ENCODE results near the gene RBM47.

DNA sequence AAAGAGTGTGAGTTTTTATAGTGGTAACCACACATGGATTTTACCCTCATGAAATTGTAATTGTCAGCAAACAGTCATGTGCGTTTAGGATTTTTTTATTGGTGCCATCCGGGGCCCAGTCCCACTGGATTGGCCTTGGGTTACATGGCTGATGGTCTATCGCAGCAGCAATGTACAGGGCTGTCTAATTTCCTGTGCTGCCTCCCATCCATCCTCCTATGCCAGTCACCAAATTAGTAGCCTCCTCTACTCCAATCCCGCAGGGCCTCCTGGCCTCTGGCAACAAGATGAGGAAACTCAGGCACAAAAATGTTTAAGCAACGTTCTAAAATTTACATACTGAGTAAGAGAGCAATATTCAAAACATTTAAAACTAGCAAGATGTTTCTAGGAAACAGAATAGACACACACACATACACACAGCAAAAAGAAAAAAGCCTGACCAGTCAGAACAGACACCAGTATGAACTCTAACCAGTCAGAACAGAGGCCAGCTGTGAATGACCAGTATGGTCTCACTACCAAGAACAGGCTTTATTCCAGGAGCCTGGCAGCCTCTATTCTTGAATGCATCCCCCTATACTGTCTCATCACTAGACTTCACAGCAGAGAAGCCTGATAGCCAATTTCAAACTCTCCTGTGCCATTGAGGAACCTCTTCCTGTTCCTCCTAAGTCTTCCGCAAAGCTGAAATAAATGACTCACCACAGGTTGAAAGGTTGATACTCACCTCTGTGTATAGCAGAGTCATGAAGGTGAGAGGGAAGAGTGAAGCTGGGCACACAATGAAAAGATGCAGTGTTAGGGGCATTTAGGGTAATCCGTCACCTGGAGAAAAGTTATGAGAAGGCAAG lies 251.9 kb downstream of the RBM47 start:
- TF ChIP-seq BHLHE40 (IDR thresholded peaks at IDR 0.05; ENCODE audit: borderline replicate concordance) (no peak), SP1 (IDR thresholded peaks at IDR 0.05) (no peak), ZNF384 (IDR thresholded peaks at IDR 0.05) (no peak), NFRKB (IDR thresholded peaks at IDR 0.05) (no peak), ARNT (IDR thresholded peaks at IDR 0.05) (no peak), HDGF (IDR thresholded peaks at IDR 0.05; ENCODE audit: borderline replicate concordance) (no peak), TARDBP (IDR thresholded peaks at IDR 0.05) (no peak), FOXK2 (IDR thresholded peaks at IDR 0.05) (no peak), SUZ12 (IDR thresholded peaks at IDR 0.05) (no peak), FOXM1 (IDR thresholded peaks at IDR 0.05; ENCODE audit: borderline replicate concordance) (no peak), ELF4 (IDR thresholded peaks at IDR 0.05) (no peak), L3MBTL2 (conservative IDR thresholded peaks at IDR 0.05) (no peak)
- TF ChIP-seq, protein P1, sequence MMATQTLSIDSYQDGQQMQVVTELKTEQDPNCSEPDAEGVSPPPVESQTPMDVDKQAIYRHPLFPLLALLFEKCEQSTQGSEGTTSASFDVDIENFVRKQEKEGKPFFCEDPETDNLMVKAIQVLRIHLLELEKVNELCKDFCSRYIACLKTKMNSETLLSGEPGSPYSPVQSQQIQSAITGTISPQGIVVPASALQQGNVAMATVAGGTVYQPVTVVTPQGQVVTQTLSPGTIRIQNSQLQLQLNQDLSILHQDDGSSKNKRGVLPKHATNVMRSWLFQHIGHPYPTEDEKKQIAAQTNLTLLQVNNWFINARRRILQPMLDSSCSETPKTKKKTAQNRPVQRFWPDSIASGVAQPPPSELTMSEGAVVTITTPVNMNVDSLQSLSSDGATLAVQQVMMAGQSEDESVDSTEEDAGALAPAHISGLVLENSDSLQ (IDR thresholded peaks at IDR 0.05): no peak
